Progenitor cell of endocrine pancreas (in vitro differentiated cells): ENCODE measurements around the gene C16orf74. TPM values are rescaled to one million over a fixed set of nuclear protein-coding genes. Genes with fewer than 3 reads are reported as not detected.

ENCODE experiments used
- DNase-seq: peaks from one replicate; pipeline ENCODE4 v3.0.0; 2021; ENCODE audit warnings: low spot score; ENCODE audit not compliant: unreplicated experiment
- H3K27ac Mint-ChIP-seq: 2 replicates; pipeline ENCODE4 v1.8.0; 2021; ENCODE audit warnings: mild to moderate bottlenecking, moderate library complexity, mixed read lengths
- H3K27me3 Mint-ChIP-seq: 2 replicates; pipeline ENCODE4 v1.8.0; 2021; ENCODE audit warnings: mixed read lengths
- H3K36me3 Mint-ChIP-seq: 2 replicates; pipeline ENCODE4 v1.8.0; 2022; ENCODE audit warnings: mixed read lengths; ENCODE audit not compliant: insufficient read depth
- H3K4me1 Mint-ChIP-seq: 2 replicates; pipeline ENCODE4 v1.8.0; 2021; ENCODE audit warnings: low read depth, mixed read lengths
- H3K4me3 Mint-ChIP-seq: 2 replicates; pipeline ENCODE4 v1.8.0; 2021; ENCODE audit warnings: low read depth, mild to moderate bottlenecking, moderate library complexity, mixed read lengths
- H3K9me3 Mint-ChIP-seq: 2 replicates; pipeline ENCODE4 v1.8.0; 2021; ENCODE audit warnings: low read depth, mixed read lengths
- CTCF ChIP-seq: fragments of 200-600 bp; sonication (generic); IDR thresholded peaks from one replicate; pipeline ENCODE4 v1.5.0; 2021; ENCODE audit warnings: antibody characterized with exemption, mild to moderate bottlenecking; ENCODE audit not compliant: unreplicated experiment
- total RNA-seq: library from RNA; stranded (reverse); gene quantifications from 2 replicates; pipeline ENCODE4 v1.2.1, GENCODE V29; 2021

The C16orf74 gene
- total RNA-seq, 1 donor from 2014 or later = 0.65 TPM

GRCh38 chr16:85706449-85707034 lies 44.4 kb downstream of the C16orf74 start:
- no peak for DNase-seq
- no peak overlapping the region for H3K4me3 Mint-ChIP-seq
- peaks cover 11% of the 10 kb centered on the region for H3K4me1 Mint-ChIP-seq
- no peaks in the 10 kb centered on the region for H3K9me3 Mint-ChIP-seq
- H3K36me3 Mint-ChIP-seq = no peaks in the 10 kb centered on the region
- H3K27me3 Mint-ChIP-seq = peaks cover 6% of the 10 kb centered on the region
- no peak for TF ChIP-seq CTCF
- H3K27ac Mint-ChIP-seq = no peak overlapping the region

GRCh38 chr16:85704900-85705846 lies 45.7 kb downstream of the C16orf74 start:
- Mint-ChIP-seq H3K27ac (no peak overlapping the region), H3K36me3 (no peaks in the 10 kb centered on the region), H3K27me3 (peaks cover 9% of the 10 kb centered on the region), H3K9me3 (no peaks in the 10 kb centered on the region), H3K4me1 (peaks cover 6% of the 10 kb centered on the region), H3K4me3 (no peak overlapping the region)
- no peak for DNase-seq
- no peak for TF ChIP-seq CTCF

- Mint-ChIP-seq H3K9me3 (no peaks in the 10 kb centered on the region), H3K27me3 (peaks cover 9% of the 10 kb centered on the region)
Observed at GRCh38 chr16:85704011-85704410, 46.9 kb downstream of the C16orf74 start.

GRCh38 chr16:85699628-85700027 lies 51.3 kb downstream of the C16orf74 start:
- Mint-ChIP-seq H3K27ac (no peak overlapping the region), H3K9me3 (no peaks in the 10 kb centered on the region), H3K27me3 (peaks cover 30% of the 10 kb centered on the region), H3K4me3 (no peak overlapping the region), H3K4me1 (no peaks in the 10 kb centered on the region), H3K36me3 (no peaks in the 10 kb centered on the region)
- TF ChIP-seq CTCF = no peak
- DNase-seq = no peak

More at GRCh38 chr16:85704011-85704410, 46.9 kb downstream of the C16orf74 start:
- H3K4me1 Mint-ChIP-seq = no peaks in the 10 kb centered on the region
- no peak overlapping the region for H3K27ac Mint-ChIP-seq
- DNase-seq = no peak
- no peaks in the 10 kb centered on the region for H3K36me3 Mint-ChIP-seq
- no peak overlapping the region for H3K4me3 Mint-ChIP-seq
- TF ChIP-seq CTCF = no peak

GRCh38 chr16:85698935-85699558 lies 51.8 kb downstream of the C16orf74 start:
- DNase-seq = no peak
- H3K4me3 Mint-ChIP-seq = no peak overlapping the region
- H3K9me3 Mint-ChIP-seq = no peaks in the 10 kb centered on the region
- H3K27ac Mint-ChIP-seq = no peak overlapping the region
- H3K36me3 Mint-ChIP-seq = no peaks in the 10 kb centered on the region
- TF ChIP-seq CTCF = no peak
- H3K4me1 Mint-ChIP-seq = no peaks in the 10 kb centered on the region
- peaks cover 30% of the 10 kb centered on the region for H3K27me3 Mint-ChIP-seq
